Mesenchymal stem cell (in vitro differentiated cells and primary cell): ENCODE measurements around the gene CEND1.

Experiments used
- DNase-seq: peaks from one replicate; pipeline ENCODE4 v3.0.0-alpha.2; 2013
- H2AFZ ChIP-seq: one replicate; pipeline ENCODE4 v1.6.1; 2013; ENCODE audit warnings: low read depth, mild to moderate bottlenecking, control low read depth, inconsistent platforms, low read length, moderate library complexity
- H2AK5ac ChIP-seq: 2 replicates; pipeline ENCODE4 v1.6.1; 2013; ENCODE audit warnings: low read length, moderate library complexity, mild to moderate bottlenecking, inconsistent platforms; ENCODE audit not compliant: severe bottlenecking
- H2BK120ac ChIP-seq: one replicate; pipeline ENCODE4 v1.6.1; 2013; ENCODE audit warnings: low read depth, mild to moderate bottlenecking, inconsistent platforms, low read length, moderate library complexity
- H2BK12ac ChIP-seq, 2 experiments: one replicate each; pipeline ENCODE4 v1.6.1; 2013; ENCODE audit warnings: inconsistent platforms in 2 of 2, low read length in 2 of 2, mild to moderate bottlenecking in 2 of 2, moderate library complexity in 2 of 2, control low read depth in 1 of 2
- H2BK15ac ChIP-seq: one replicate; pipeline ENCODE4 v1.6.1; 2013; ENCODE audit warnings: mild to moderate bottlenecking, low read depth, inconsistent platforms; ENCODE audit not compliant: poor library complexity, severe bottlenecking
- H2BK5ac ChIP-seq: 2 replicates; pipeline ENCODE4 v1.6.1; 2013; ENCODE audit warnings: low read depth, mild to moderate bottlenecking, low read length, control low read depth, inconsistent platforms; ENCODE audit not compliant: poor library complexity, severe bottlenecking
- H3K14ac ChIP-seq, 2 experiments: one replicate each; pipeline ENCODE4 v1.6.1; 2013; ENCODE audit warnings: inconsistent platforms in 2 of 2, low read length in 2 of 2, control low read depth in 1 of 2, mild to moderate bottlenecking in 1 of 2, moderate library complexity in 1 of 2
- H3K18ac ChIP-seq, 2 experiments: one replicate each; pipeline ENCODE4 v1.6.1; 2013; ENCODE audit warnings: inconsistent platforms in 2 of 2, low read length in 2 of 2, control low read depth in 1 of 2, low read depth in 1 of 2, mild to moderate bottlenecking in 1 of 2
- H3K23ac ChIP-seq, 2 experiments: one replicate each; pipeline ENCODE4 v1.6.1; 2013; ENCODE audit warnings: inconsistent platforms in 2 of 2, low read length in 2 of 2, mild to moderate bottlenecking in 2 of 2, moderate library complexity in 2 of 2, control low read depth in 1 of 2
- H3K27ac ChIP-seq: 2 replicates; pipeline ENCODE4 v1.5.1; 2013; ENCODE audit warnings: mild to moderate bottlenecking, moderate library complexity, low read length, control low read depth, inconsistent platforms; ENCODE audit not compliant: poor library complexity, severe bottlenecking
- H3K27me3 ChIP-seq, 2 experiments: 2 replicates each; pipeline versions ENCODE4 v1.6.1 to v1.7.0; 2013; ENCODE audit warnings: low read length in 2 of 2, mild to moderate bottlenecking in 2 of 2, moderate library complexity in 2 of 2, control low read depth in 1 of 2, inconsistent platforms in 1 of 2; ENCODE audit not compliant: control insufficient read depth in 1 of 2, insufficient read depth in 1 of 2
- H3K36me3 ChIP-seq, 2 experiments: 2 replicates each; pipeline versions ENCODE4 v1.6.1 to v1.7.0; 2013; ENCODE audit warnings: low read length in 2 of 2, control low read depth in 1 of 2, inconsistent platforms in 1 of 2, low read depth in 1 of 2, mild to moderate bottlenecking in 1 of 2; ENCODE audit not compliant: insufficient read depth in 2 of 2, control insufficient read depth in 1 of 2
- H3K4ac ChIP-seq, 2 experiments: one replicate each; pipeline ENCODE4 v1.6.1; 2013; ENCODE audit warnings: inconsistent platforms in 2 of 2, low read length in 2 of 2, mild to moderate bottlenecking in 2 of 2, moderate library complexity in 2 of 2, control low read depth in 1 of 2, low read depth in 1 of 2
- H3K4me1 ChIP-seq: 2 replicates; pipeline ENCODE4 v1.6.1; 2013; ENCODE audit warnings: low read depth, low read length, control low read depth; ENCODE audit not compliant: control insufficient read depth, insufficient read depth
- H3K4me2 ChIP-seq: 2 replicates; pipeline ENCODE4 v1.6.1; 2013; ENCODE audit warnings: low read length, mild to moderate bottlenecking, inconsistent platforms; ENCODE audit not compliant: poor library complexity, severe bottlenecking
- H3K4me3 ChIP-seq, 2 experiments: 2 replicates each; pipeline versions ENCODE4 v1.5.1 to v1.7.0; 2013; ENCODE audit warnings: low read length in 2 of 2, mild to moderate bottlenecking in 2 of 2, control low read depth in 1 of 2, low read depth in 1 of 2; ENCODE audit not compliant: insufficient read depth in 1 of 2
- H3K79me1 ChIP-seq: replicated peaks from 2 replicates; pipeline ENCODE4 v1.6.1; 2013; ENCODE audit warnings: mild to moderate bottlenecking, control low read depth, low read length, inconsistent platforms; ENCODE audit not compliant: poor library complexity, severe bottlenecking
- H3K9ac ChIP-seq: 2 replicates; pipeline ENCODE4 v1.7.0; 2013; ENCODE audit warnings: mild to moderate bottlenecking, low read length, moderate library complexity
- H3K9me3 ChIP-seq: 2 replicates; pipeline ENCODE4 v1.7.0; 2013; ENCODE audit warnings: mild to moderate bottlenecking, low read length; ENCODE audit not compliant: control insufficient read depth
- H4K8ac ChIP-seq: one replicate; pipeline ENCODE4 v1.6.1; 2013; ENCODE audit warnings: inconsistent platforms, mild to moderate bottlenecking, low read length, moderate library complexity
- H4K91ac ChIP-seq: one replicate; pipeline ENCODE4 v1.6.1; 2013; ENCODE audit warnings: mild to moderate bottlenecking, low read length, inconsistent platforms
- WGBS: methylation state at CpG from one replicate; pipeline ENCODE4 v1.1.7; 2013; ENCODE audit warnings: mixed read lengths; 5-methylcytosine and 5-hydroxymethylcytosine counted together

Gene CEND1

DNA sequence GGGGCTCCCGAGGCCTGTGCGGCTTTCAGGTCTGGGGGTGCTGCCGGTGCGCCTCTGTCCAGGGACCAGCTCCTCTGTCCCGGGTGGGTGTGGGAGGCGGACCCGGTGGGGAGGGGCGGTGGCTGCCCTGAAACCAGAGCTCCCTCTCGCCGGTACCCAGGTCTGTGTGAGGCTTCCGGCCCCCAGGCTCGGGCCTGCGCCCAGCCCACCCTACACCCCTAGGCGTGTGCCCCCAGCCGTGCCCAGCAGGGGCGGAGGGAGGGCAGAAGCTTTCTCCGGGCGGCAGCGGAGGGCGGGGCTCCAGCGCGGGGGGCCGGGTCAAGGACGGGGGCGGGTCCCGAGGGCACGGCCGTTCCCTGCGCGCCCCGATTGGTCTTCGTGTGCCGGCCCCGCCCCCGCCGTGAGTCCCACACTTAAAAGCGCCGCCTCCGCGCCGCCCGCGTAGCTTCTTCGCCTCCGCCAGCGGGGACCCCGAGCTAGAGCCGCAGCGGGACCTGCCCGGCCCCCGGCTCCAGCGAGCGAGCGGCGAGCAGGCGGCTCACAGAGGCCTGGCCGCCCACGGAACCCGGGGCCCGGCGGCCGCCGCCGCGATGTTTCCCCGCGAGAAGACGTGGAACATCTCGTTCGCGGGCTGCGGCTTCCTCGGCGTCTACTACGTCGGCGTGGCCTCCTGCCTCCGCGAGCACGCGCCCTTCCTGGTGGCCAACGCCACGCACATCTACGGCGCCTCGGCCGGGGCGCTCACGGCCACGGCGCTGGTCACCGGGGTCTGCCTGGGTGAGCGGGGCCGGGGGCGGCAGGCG lies 29.4 kb upstream of the CEND1 start:
- H3K9ac ChIP-seq: peak overlapping the region; percentile 97

DNA sequence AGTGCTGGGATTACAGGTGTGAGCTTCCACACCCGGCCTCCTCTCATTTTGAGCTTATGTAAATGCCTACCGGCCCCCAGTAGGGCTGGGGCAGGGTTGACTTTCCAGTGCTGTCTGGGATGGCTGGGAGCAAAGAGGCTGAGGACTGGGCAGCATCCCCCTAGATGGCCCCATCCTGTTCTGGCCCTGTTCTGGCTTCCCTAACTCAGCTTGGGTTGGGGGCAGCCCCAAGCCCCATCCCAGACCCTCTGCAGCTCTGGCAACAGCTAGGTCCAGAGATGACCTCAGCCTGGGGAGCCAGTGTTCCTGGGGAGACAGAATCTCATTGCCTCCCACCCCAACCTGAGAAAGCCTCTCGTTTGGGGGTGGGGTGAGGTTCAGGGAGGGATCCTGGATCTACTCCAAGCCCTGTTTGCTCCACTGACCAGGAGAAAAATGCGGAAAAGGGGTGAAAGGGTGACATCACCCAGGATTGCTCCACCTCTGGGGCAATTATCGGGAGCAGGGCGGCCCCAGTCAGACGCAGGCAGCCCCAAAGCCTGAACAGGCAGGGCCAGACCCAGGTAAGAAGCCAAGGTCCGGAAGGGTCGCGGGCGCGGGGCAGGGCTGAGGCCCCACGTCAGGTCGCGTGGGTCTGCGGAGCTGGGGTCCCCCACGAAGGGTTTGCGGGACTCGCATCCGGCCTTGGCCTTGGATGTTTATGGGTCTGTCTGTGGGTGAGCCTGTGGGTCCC lies 28.7 kb upstream of the CEND1 start, which contains the start of gene PNPLA2:
PNPLA2 (plus strand) TSS at position 519 of the 733 bp plus-strand sequence. CDS start 805 bp downstream, outside the sequence.
- DNase-seq: no peak
- Histone ChIP-seq H3K4me1 (peaks cover 35% of the 10 kb centered on the region), H4K8ac (peak within 1 kb of the TSS; percentile 94), H2BK5ac (peak within 1 kb of the TSS; percentile 88), H2AFZ (peak within 1 kb of the TSS; percentile 78), H4K91ac (peak within 1 kb of the TSS; percentile 94), H3K9me3 (no peaks in the 10 kb centered on the region), H3K4ac (peak within 1 kb of the TSS; percentile 42 to 91), H3K14ac (peak within 1 kb of the TSS; percentile 58 to 67), H3K36me3 (peaks cover 12 to 47% of the 10 kb centered on the region in 2 experiments), H3K18ac (peak within 1 kb of the TSS; percentile 86 to 90), H2AK5ac (peak within 1 kb of the TSS; percentile 90), H3K4me2 (peak within 1 kb of the TSS; percentile 87), H3K23ac (peak within 1 kb of the TSS in 1 of 2 experiments; percentile 50), H3K27me3 (no peaks in the 10 kb centered on the region), H3K4me3 (peak within 1 kb of the TSS; percentile 93), H2BK15ac (peak within 1 kb of the TSS; percentile 82), H3K27ac (peak within 1 kb of the TSS; percentile 70), H3K79me1 (peaks cover 14% of the 10 kb centered on the region), H2BK12ac (peak within 1 kb of the TSS; percentile 18 to 91), H2BK120ac (peak within 1 kb of the TSS; percentile 82), H3K9ac (peak within 1 kb of the TSS; percentile 97)
- WGBS: 57% methylated on average over 20 of the region's 20 CpGs

More for the DNA sequence above, 29.4 kb upstream of the CEND1 start:
- Histone ChIP-seq H4K91ac (peak overlapping the region; percentile 94), H3K23ac (peak overlapping the region in 1 of 2 experiments; percentile 50), H4K8ac (peak overlapping the region; percentile 94), H3K4me2 (peak overlapping the region; percentile 87), H3K27ac (peak overlapping the region; percentile 70), H2AFZ (peak overlapping the region; percentile 78), H3K79me1 (peaks cover 18% of the 10 kb centered on the region), H2BK15ac (peak overlapping the region; percentile 82), H3K9me3 (no peaks in the 10 kb centered on the region), H3K4me3 (peak overlapping the region; percentile 93), H2AK5ac (peak overlapping the region; percentile 90), H3K27me3 (no peaks in the 10 kb centered on the region), H3K36me3 (peaks cover 11 to 48% of the 10 kb centered on the region in 2 experiments), H3K4me1 (peaks cover 35% of the 10 kb centered on the region), H3K14ac (peak overlapping the region; percentile 58 to 67), H3K4ac (peak overlapping the region; percentile 42 to 91), H2BK120ac (peak overlapping the region; percentile 82), H2BK5ac (peak overlapping the region; percentile 88), H3K18ac (peak overlapping the region; percentile 86 to 90), H2BK12ac (peak overlapping the region; percentile 18 to 91)
- peak; percentile 86 for DNase-seq
- 3% methylated on average over 77 of the region's 96 CpGs for WGBS

DNA sequence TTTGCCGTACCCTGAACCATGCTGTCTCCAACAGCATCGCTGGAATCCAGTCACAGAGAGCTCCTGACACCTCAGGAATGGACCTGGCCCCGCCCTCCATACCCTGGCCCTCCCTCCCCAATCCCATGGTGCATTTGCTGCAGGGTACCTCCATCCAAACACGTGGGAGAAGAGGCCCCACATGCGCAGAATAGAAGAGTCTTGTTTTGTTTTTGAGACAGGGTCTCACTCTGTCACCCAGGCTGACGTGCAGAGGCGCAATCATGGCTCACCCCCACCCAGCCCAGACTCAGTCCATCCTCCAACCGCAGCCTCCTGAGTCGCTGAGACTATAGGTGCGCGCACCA lies 26.5 kb upstream of the CEND1 start:
- Histone ChIP-seq H3K4me3 (no peak overlapping the region), H3K4ac (no peak overlapping the region), H3K27me3 (no peaks in the 10 kb centered on the region), H3K4me1 (peaks cover 36% of the 10 kb centered on the region), H2BK15ac (no peak overlapping the region), H3K23ac (peak overlapping the region in 1 of 2 experiments; percentile 74), H2BK120ac (no peak overlapping the region), H3K4me2 (no peak overlapping the region), H2AFZ (no peak overlapping the region), H2BK5ac (no peak overlapping the region), H3K36me3 (peaks cover 26 to 52% of the 10 kb centered on the region in 2 experiments), H4K91ac (no peak overlapping the region), H3K9me3 (no peaks in the 10 kb centered on the region), H4K8ac (no peak overlapping the region), H3K18ac (peak overlapping the region in 1 of 2 experiments; percentile 7), H3K79me1 (peaks cover 15% of the 10 kb centered on the region), H3K14ac (no peak overlapping the region), H2AK5ac (no peak overlapping the region), H3K27ac (no peak overlapping the region), H3K9ac (no peak overlapping the region), H2BK12ac (no peak overlapping the region)
- WGBS: 83% methylated on average over 7 of the region's 11 CpGs
- no peak for DNase-seq
